Endometrial microvascular endothelial cells (primary cell): ENCODE results near the gene ABCG5. TPM values are rescaled to one million over a fixed set of nuclear protein-coding genes. Genes with fewer than 3 reads are reported as not detected.

Experiments used
- in situ Hi-C: cut with HindIII; loops from 2 replicates; pipeline ENCODE4 v1.10.0; 2017; ENCODE audit warnings: low sequenced_read_pairs, low pct_unique_long_range_greater_than_20kb; ENCODE audit errors: inconsistent ontology term
- total RNA-seq: library from RNA; depleted of rRNA; stranded (reverse); fragments of >200 nt; gene quantifications from one replicate; pipeline ENCODE4 v1.2.3, GENCODE V29; 2015; ENCODE audit errors: inconsistent ontology term

The ABCG5 gene
- total RNA-seq, 1 donor from 2014 or later: not detected

DNA sequence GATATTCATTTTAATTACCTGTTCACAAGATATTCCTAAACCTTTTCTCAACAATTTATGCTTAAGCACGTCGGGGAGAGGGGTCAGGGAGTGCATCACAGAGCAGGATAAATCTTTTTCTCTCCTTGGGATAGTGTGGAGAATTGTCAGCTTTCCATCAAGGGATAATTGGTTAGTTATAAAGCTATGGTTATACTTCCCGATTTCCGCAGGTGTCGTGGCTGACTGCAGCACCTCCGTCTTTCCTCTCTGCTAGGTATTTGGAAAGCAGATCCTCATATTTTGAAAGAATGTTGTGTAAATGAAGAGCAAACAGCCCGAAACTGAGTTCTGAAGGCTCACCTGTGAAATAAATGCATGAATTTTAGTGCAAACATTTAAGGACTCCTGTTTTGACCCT is 64.0 kb downstream of the ABCG5 start:
- in situ Hi-C loops: no loop called here

DNA sequence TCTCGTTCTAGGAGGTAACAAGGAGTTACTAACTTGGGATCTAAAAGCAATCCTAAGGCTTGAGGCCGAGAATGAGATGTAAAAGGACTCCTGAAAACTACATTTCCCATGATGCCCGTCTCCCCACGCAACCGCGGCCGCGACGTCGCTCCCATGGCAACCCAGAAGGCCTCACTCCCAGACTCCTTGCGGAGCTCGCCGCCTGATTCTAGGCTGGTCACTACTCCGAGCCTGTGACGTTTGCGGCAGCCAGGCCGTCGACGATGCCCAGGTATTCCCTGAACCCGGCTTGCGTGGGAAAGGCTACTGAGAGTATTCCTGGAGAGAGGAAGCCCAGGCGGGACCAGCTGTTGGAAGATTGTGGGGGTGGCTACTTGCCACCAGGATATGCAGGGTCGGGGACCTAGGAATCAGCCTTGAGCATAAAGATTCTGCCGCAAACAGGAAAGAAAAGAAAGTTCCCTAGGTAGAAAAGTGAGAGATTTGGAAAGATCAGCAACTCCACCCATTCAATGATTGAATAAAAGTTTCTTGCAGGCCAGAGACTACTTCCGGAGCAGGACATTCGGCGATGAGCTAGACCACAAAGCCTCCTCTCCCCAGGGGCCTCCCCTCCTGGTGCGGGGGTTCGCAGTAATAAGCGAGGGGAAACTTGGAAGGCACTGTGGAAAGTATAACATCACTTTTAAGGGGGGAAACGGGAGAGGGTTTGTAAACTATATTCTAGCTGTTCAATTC is 64.6 kb downstream of the ABCG5 start, which contains the start of gene DYNC2LI1:
Gene DYNC2LI1, plus strand, starts transcription at position 164 of the 738 bp plus-strand sequence. Its CDS starts 100 bp downstream, at position 264.
- in situ Hi-C loops: no loop called here

DNA sequence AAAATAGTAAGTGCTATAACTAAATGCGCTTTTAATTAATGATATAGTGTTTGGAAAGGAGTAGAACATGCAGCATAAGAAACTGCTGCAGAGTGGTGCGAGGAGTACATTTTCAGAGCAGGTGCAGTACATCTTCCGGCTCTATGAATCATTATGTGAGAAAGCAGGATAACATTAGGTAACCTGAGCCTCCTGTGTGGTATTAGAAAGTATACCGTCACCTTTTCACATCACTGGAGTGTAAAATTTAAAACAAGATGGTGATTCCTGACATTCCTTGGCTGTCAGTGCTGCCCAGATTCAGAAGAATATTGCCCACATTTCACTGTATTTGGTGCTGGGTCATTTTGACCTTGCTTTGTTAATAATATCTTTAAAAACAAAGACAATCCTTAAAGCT is 72.6 kb downstream of the ABCG5 start:
- in situ Hi-C loops: no loop called here

DNA sequence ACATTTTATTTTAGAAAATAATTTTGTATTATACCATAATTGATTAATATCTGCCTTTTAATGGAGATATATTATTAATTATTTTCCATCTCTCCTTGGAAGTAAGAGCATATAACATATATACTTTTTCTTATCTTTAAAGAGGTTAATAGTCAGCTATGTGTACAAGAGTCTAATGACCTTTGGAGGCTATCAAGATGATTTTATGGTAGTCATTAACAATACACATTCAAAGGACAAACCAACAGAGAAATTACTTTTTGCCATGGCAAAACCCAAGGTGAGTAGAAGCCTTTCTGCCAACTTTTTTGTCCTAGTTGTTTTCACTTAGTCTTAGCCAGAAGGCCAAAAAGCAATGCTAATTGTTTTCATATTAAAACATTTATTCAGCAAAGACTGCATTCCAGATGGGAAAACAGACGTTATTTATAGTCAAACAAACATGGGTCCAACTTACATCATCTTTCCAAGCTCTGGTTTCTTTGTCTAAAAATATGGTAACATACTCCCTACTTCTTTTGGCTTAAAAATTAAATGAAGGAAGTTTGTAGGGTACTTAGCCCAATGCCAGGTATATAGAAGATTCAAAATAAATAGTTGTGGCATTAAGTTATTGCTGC is 74.4 kb downstream of the ABCG5 start:
- in situ Hi-C loops: no loop called here

DNA sequence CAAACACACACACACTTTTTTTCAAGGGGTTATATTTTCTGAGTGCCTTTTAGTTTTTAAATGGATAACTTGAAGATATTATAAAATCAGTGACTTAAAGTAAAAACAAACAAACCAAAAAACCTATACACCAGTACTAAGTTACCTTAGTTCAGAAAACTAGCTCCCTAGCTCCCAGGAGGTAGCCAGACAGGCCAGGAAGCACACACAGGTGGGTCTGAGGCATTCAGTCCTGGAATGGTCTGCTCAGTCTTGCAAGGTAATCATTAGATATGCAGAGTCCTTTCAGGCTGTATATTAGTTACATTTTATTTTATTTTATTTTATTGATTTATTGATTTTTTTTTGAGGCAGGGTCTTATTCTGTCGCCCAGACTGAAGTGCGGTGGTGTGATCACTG is 75.5 kb downstream of the ABCG5 start:
- in situ Hi-C loops: no loop called here

Other genes with a start within 250 kb of the ABCG5 start
- 24.1 TPM for gene THADA, start 242.8 kb downstream of the ABCG5 start, total RNA-seq
- gene PLEKHH2, start 201.6 kb downstream of the ABCG5 start, total RNA-seq: 1.0 TPM
- gene C1GALT1C1L, start 162.4 kb downstream of the ABCG5 start, total RNA-seq: 0.37 TPM
- 10.8 TPM for gene DYNC2LI1, start 64.8 kb downstream of the ABCG5 start, total RNA-seq
- not detected for gene ABCG8, start 132 bp upstream of the ABCG5 start, total RNA-seq
- gene LRPPRC, start 157.2 kb upstream of the ABCG5 start, total RNA-seq: 63.2 TPM